ENCODE data around the gene RAB30. TPM values are rescaled to one million over a fixed set of nuclear protein-coding genes. Genes with fewer than 3 reads are reported as not detected.

Gene RAB30
- total RNA-seq, 1 donor from 2014 or later = 15.5 TPM

GRCh38 chr11:83037877-83038276, 33.8 kb downstream of the RAB30 start:
- Histone ChIP-seq H3K36me3 (no peaks in the 10 kb centered on the region), H3K4me1 (peaks cover 23% of the 10 kb centered on the region), H3K27ac (no peak overlapping the region), H3K4me3 (no peak overlapping the region), H3K9me3 (no peaks in the 10 kb centered on the region), H3K27me3 (ENCODE audit: low read depth) (no peaks in the 10 kb centered on the region)
- ATAC-seq = no peak
- no peak for TF ChIP-seq CTCF (IDR thresholded peaks at IDR 0.05)
- DNase-seq = no peak
- intact Hi-C loops (cut with DNase I) = no loop called here

GRCh38 chr11:83036701-83037100, 35.0 kb downstream of the RAB30 start:
- ATAC-seq = no peak
- intact Hi-C loops (cut with DNase I) = no loop called here
- no peak for TF ChIP-seq CTCF (IDR thresholded peaks at IDR 0.05)

GRCh38 chr11:83035070-83035854, 36.4 kb downstream of the RAB30 start:
- ATAC-seq = no peak
- intact Hi-C loops (cut with DNase I) = no loop called here
- H3K4me1 ChIP-seq = peaks cover 23% of the 10 kb centered on the region

More at GRCh38 chr11:83036701-83037100, 35.0 kb downstream of the RAB30 start:
- H3K9me3 ChIP-seq = no peaks in the 10 kb centered on the region
- no peak overlapping the region for H3K27ac ChIP-seq
- no peaks in the 10 kb centered on the region for H3K27me3 ChIP-seq (ENCODE audit: low read depth)
- H3K4me1 ChIP-seq = peaks cover 23% of the 10 kb centered on the region
- H3K36me3 ChIP-seq = no peaks in the 10 kb centered on the region
- no peak overlapping the region for H3K4me3 ChIP-seq
- DNase-seq = no peak

DNA sequence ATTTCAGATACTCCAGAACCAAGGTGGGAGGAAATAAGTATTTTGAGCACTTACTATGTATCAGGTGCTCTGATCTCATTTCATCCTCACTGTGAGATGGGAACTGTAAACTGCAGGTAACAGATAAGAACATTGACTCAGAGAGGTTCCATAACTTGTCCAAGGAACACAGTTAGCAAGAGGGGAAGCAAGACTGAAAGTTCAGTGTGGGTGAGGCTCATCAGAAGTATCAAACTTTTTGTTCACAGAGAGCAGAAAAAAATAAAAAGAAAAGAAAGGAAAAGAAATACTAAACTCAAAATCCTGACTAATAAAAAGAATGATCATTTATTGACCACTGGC, 37.1 kb downstream of the RAB30 start:
- H3K27ac ChIP-seq = peak overlapping the region; percentile 42
- DNase-seq (no peak), ATAC-seq (peak; percentile 8 to 31)
- peaks cover 23% of the 10 kb centered on the region for H3K4me1 ChIP-seq
- no peak for TF ChIP-seq CTCF (IDR thresholded peaks at IDR 0.05)
- no peaks in the 10 kb centered on the region for H3K36me3 ChIP-seq
- H3K4me3 ChIP-seq = peak overlapping the region; percentile 33
- H3K27me3 ChIP-seq (ENCODE audit: low read depth) = no peaks in the 10 kb centered on the region
- H3K9me3 ChIP-seq = no peaks in the 10 kb centered on the region
- intact Hi-C loops (cut with DNase I) = no loop called here

More at GRCh38 chr11:83035070-83035854, 36.4 kb downstream of the RAB30 start:
- Histone ChIP-seq H3K36me3 (no peaks in the 10 kb centered on the region), H3K27ac (no peak overlapping the region), H3K4me3 (no peak overlapping the region), H3K27me3 (ENCODE audit: low read depth) (no peaks in the 10 kb centered on the region), H3K9me3 (no peaks in the 10 kb centered on the region)
- no peak for TF ChIP-seq CTCF (IDR thresholded peaks at IDR 0.05)
- no peak for DNase-seq

DNA sequence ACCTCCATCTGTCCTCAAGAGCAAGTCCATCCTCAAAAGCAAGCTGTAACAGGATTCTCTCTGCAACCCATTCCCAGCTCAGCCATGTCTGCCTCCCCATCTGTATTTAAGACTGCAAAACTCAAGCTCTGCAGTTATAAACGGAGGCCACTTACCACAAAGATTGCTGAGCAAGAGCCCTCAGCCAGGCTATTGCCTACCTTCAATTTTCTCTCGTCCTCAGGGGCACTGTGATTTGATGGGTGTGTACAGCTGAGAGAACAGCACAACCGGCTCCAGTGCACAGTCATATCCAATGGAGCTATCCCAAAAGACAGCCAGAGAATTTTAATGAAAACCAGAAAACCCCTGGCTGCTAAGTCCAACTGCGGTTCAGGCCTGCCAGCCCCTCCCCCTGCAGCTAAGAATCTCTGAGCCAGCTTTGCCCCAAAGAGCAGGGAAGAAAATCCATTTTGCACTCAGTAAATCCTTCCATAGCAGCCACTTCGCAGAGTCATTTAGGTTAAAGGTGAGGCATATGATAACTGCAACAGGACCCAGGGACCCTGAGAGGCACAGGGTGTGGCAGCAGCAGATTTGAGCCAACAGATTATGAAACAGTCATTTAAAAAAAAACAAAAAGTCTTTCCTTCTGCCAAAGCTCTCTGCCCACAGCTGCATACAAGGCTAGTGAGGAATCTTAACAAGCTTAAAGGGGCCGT, 37.6 kb downstream of the RAB30 start:
- TF ChIP-seq CTCF (IDR thresholded peaks at IDR 0.05) = no peak
- intact Hi-C loops (cut with DNase I) = no loop called here
- no peak for DNase-seq
- H3K9me3 ChIP-seq = no peaks in the 10 kb centered on the region
- no peaks in the 10 kb centered on the region for H3K36me3 ChIP-seq
- H3K27me3 ChIP-seq (ENCODE audit: low read depth) = no peaks in the 10 kb centered on the region
- peak overlapping the region; percentile 42 for H3K27ac ChIP-seq
- peak overlapping the region; percentile 33 for H3K4me3 ChIP-seq
- ATAC-seq = peak; percentile 89
- H3K4me1 ChIP-seq = peaks cover 23% of the 10 kb centered on the region
